ENCODE data around the gene SLC35B2. TPM values are rescaled to one million over a fixed set of nuclear protein-coding genes. Genes with fewer than 3 reads are reported as not detected.

SLC35B2 gene
- total RNA-seq, 1 experiment from 2014 or later, result 44.6 TPM

DNA sequence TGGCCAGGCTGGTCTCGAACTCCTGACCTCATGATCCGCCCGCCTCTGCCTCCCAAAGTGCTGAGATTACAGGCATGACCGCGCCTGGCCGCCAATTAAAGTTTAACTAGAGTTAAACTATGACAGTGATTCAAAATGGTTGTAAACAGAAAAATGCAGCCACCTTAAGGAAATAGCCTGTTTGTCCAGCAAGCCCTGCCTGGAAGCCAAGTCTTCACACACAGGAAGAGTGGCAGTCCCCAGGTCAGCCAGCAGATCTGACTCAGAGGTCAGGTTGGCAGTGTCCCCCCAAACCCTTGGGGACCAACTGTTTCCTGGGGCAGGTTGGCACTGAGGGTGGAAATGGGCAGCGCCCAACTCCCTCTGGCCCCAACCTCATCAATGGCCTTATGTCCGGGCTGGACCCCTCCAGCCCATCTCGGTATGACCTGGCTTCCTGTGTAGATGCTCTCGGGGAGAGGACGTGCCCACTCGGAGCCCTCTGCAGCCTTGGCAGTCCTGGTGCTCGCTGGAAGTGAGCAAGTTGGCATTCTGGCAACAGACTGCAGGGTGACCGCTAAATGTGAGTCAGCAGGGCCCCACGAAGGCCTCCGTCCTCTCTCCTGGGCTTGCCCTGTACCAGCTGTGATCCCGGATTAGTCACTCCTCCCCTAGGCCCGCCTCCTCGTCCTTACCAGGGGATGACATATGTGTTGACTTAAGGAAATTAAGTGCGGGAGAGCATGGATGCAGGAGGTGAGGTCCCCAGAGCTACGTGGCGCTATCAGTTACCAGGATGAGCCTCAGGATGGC, 20.1 kb downstream of the SLC35B2 start:
- no peaks in the 10 kb centered on the region for H3K27me3 ChIP-seq (replicated peaks; ENCODE audit: control insufficient read depth, insufficient read depth, low read length)
- H3K4me1 Mint-ChIP-seq (ENCODE audit: low read depth, unreplicated experiment), result peaks cover 17% of the 10 kb centered on the region
- H3K9me3 Mint-ChIP-seq (ENCODE audit: unreplicated experiment), result no peaks in the 10 kb centered on the region
- BruUV-seq (replicated peaks), result TSS peak; percentile 76
- TF ChIP-seq CTCF (IDR thresholded peaks at IDR 0.05; ENCODE audit: insufficient read depth in 1 of 2, low read depth in 1 of 2, low read length in 1 of 2, severe bottlenecking in 1 of 2, unreplicated experiment in 1 of 2), result no peak
- ChIA-PET POLR2A (interaction anchor here (1.0 to 1.1 kb wide), 4 partner anchors 10 to 110 kb away, joined by 3 to 5 read pairs (median 4); partner anchors contain the start of genes HSP90AB1, SLC29A1 and TMEM63B), CTCF (interaction anchor here (0.7 to 1.3 kb wide), 8 partner anchors 10 to 141 kb away, joined by 3 to 12 read pairs (median 4); partner anchors contain the start of genes HSP90AB1, SLC35B2 and TMEM63B)
- H3K4me3 ChIP-seq (ENCODE audit: low read depth, low read length), result peak overlapping the region; percentile 58
- peak overlapping the region; percentile 89 for H3K4me3 Mint-ChIP-seq (ENCODE audit: unreplicated experiment)
- H3K36me3 ChIP-seq (ENCODE audit: control insufficient read depth, insufficient read depth, low read length), result no peaks in the 10 kb centered on the region
- H3K27me3 Mint-ChIP-seq (ENCODE audit: insufficient read depth, unreplicated experiment), result no peaks in the 10 kb centered on the region
- peaks cover 14% of the 10 kb centered on the region for H3K36me3 Mint-ChIP-seq (ENCODE audit: insufficient read depth, unreplicated experiment)
- intact Hi-C loops (cut with micrococcal nuclease; ENCODE audit: unreplicated experiment), result loop anchor here (1.0 kb wide), 1 partner anchor 65 kb away; no protein-coding TSS in a partner anchor
- no peaks in the 10 kb centered on the region for H3K9me3 ChIP-seq
- H3K27ac Mint-ChIP-seq (ENCODE audit: unreplicated experiment), result peak overlapping the region; percentile 95
- peaks cover 19% of the 10 kb centered on the region for H3K4me1 ChIP-seq
- peak; percentile 84 to 91 for DNase-seq

GRCh38 chr6:44235891-44236516, 21.3 kb downstream of the SLC35B2 start:
- H3K27ac Mint-ChIP-seq (ENCODE audit: unreplicated experiment), result no peak overlapping the region
- Histone ChIP-seq H3K27me3 (replicated peaks; ENCODE audit: control insufficient read depth, insufficient read depth, low read length) (no peaks in the 10 kb centered on the region), H3K36me3 (ENCODE audit: control insufficient read depth, insufficient read depth, low read length) (no peaks in the 10 kb centered on the region), H3K4me1 (peaks cover 19% of the 10 kb centered on the region), H3K9me3 (no peaks in the 10 kb centered on the region), H3K4me3 (ENCODE audit: low read depth, low read length) (no peak overlapping the region)
- BruUV-seq (replicated peaks), result no TSS peak
- no peaks in the 10 kb centered on the region for H3K9me3 Mint-ChIP-seq (ENCODE audit: unreplicated experiment)
- H3K36me3 Mint-ChIP-seq (ENCODE audit: insufficient read depth, unreplicated experiment), result peaks cover 17% of the 10 kb centered on the region
- intact Hi-C loops (cut with micrococcal nuclease; ENCODE audit: unreplicated experiment), result no loop called here
- TF ChIP-seq CTCF (IDR thresholded peaks at IDR 0.05; ENCODE audit: insufficient read depth in 1 of 2, low read depth in 1 of 2, low read length in 1 of 2, severe bottlenecking in 1 of 2, unreplicated experiment in 1 of 2), result no peak
- H3K27me3 Mint-ChIP-seq (ENCODE audit: insufficient read depth, unreplicated experiment), result no peaks in the 10 kb centered on the region
- ChIA-PET CTCF (interaction anchor here (0.7 to 3.5 kb wide), 3 partner anchors 12 to 338 kb away, joined by 5 to 25 read pairs (median 8); partner anchors contain the start of gene SLC29A1), POLR2A (interaction anchor here (0.6 kb wide), 1 partner anchor 11 kb away, joined by 3 read pairs; the partner anchor contains the start of gene HSP90AB1)
- DNase-seq, result no peak
- H3K4me3 Mint-ChIP-seq (ENCODE audit: unreplicated experiment), result no peak overlapping the region
- H3K4me1 Mint-ChIP-seq (ENCODE audit: low read depth, unreplicated experiment), result peaks cover 17% of the 10 kb centered on the region

DNA sequence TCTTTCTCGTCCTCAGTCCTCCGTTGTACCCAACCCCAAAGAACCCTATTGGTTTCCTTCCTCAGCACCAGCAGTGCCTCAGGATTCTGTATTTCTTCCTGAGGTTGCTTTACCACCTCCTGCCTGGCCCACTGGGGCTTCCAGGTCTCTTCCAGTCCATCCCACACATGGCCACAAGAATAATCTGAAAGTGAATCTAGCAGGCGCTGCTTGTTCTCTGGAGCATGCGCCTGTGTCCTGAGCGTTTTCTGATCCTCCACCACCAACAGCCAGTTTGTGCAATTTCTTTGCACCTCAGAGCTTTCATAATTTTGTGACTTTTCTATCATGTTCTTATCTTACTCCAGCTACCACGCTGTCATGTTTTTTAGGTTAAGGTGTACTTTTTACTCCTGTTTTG, 22.1 kb downstream of the SLC35B2 start:
- DNase-seq, result no peak
- POLR2A ChIA-PET, result interaction anchor here (0.6 kb wide), 2 partner anchors 11 kb away, joined by 3 read pairs; partner anchors contain the start of gene HSP90AB1
- no peak for TF ChIP-seq CTCF (IDR thresholded peaks at IDR 0.05; ENCODE audit: insufficient read depth in 1 of 2, low read depth in 1 of 2, low read length in 1 of 2, severe bottlenecking in 1 of 2, unreplicated experiment in 1 of 2)
- intact Hi-C loops (cut with micrococcal nuclease; ENCODE audit: unreplicated experiment), result no loop called here
- no peaks in the 10 kb centered on the region for H3K9me3 ChIP-seq
- Mint-ChIP-seq H3K4me3 (ENCODE audit: unreplicated experiment) (no peak overlapping the region), H3K27me3 (ENCODE audit: insufficient read depth, unreplicated experiment) (no peaks in the 10 kb centered on the region), H3K36me3 (ENCODE audit: insufficient read depth, unreplicated experiment) (peaks cover 18% of the 10 kb centered on the region), H3K4me1 (ENCODE audit: low read depth, unreplicated experiment) (peaks cover 17% of the 10 kb centered on the region), H3K9me3 (ENCODE audit: unreplicated experiment) (no peaks in the 10 kb centered on the region), H3K27ac (ENCODE audit: unreplicated experiment) (no peak overlapping the region)
- no peak overlapping the region for H3K4me3 ChIP-seq (ENCODE audit: low read depth, low read length)
- no peaks in the 10 kb centered on the region for H3K27me3 ChIP-seq (replicated peaks; ENCODE audit: control insufficient read depth, insufficient read depth, low read length)
- no TSS peak for BruUV-seq (replicated peaks)
- CTCF ChIA-PET, result interaction anchor here (1.0 to 3.5 kb wide), 7 partner anchors 11 to 139 kb away, joined by 3 to 25 read pairs (median 6); partner anchors contain the start of gene SLC29A1
- H3K4me1 ChIP-seq, result peaks cover 19% of the 10 kb centered on the region
- no peaks in the 10 kb centered on the region for H3K36me3 ChIP-seq (ENCODE audit: control insufficient read depth, insufficient read depth, low read length)
